NCI-H524 (cell line): ENCODE measurements around the gene SIX3.

Source experiments
- DNase-seq, 2 experiments: peaks; one replicate each; lab custom pipeline; 2025; lab: John Stamatoyannopoulos, UW

Gene SIX3

DNA sequence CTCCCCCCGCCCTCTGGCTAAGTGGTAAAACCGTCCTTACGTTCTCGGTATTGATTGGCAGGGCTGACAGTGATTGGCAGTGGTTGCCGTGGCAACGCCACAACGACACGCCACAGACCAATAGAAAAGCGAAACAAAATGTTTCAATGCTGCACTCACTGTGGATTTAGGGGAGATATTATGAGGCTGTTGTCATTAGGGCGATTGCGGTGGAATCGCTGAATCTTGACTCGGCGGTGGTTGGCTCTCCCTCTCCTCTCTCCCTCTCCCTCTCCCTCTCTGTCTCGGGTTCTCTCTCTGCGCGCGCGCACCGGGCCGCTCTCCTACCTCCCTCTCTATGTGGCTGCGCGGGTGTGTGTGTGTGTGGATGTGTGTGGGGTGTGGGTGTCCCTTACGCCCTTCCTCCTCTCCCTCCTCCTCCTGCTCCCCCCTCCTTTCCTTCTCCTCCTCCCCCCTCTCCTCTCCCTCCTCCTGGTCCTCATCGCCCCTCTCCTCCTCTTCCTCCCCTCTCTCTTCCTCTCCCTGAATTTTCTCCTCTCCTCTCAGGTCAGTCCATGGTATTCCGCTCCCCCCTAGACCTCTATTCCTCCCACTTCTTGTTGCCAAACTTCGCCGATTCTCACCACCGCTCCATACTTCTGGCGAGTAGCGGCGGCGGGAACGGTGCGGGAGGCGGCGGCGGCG is at the start of gene SIX3:
Gene SIX3 (plus strand): TSS at position 152 of the 684 bp plus-strand sequence. CDS start 403 bp downstream, at position 555.
- DNase-seq = peak; percentile 89 to 92

DNA sequence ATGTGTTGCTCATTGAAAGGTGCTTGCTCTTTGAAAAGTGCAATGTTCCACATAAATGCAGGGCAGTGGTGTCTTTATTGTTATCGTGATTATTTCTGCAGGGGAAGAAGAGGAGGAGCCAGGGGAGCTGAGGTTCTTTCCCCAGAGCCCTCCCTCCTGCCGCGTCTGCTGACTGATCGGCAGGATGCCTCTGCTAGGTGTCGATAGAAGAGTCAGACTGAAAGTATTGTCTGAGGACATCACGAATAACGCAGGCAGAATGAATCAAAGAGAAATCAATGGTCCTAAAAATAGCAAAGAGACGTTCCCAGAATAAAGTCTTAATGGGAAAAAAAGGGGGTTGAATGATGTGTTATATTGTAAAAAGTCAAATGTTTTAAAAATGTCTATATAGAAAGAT is 47.4 kb upstream of the SIX3 start:
- DNase-seq = no peak

GRCh38 chr2:44895061-44895460 is 46.4 kb upstream of the SIX3 start:
- no peak for DNase-seq

DNA sequence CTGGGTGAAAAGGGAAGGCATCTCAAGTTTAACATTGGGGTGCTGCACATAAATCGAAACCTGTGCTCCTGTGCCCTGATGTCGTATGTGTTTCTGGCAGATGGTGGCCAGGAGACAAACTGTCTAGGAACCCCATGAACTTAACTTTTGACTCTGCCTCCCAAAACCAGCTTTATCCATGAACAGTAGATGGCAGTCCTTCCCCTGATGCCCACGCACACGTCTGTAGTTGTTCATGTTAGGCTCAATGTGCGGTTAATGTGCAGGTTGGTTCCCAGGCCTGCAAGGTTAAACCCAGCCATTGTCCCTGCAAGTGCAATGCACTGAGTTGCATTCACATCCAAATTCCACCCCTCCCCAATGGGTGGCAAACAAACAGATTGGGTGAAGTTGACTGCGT is 44.1 kb upstream of the SIX3 start:
- no peak for DNase-seq

GRCh38 chr2:44902217-44903137 is 39.0 kb upstream of the SIX3 start:
- no peak for DNase-seq

GRCh38 chr2:44904578-44904977 is 36.9 kb upstream of the SIX3 start:
- DNase-seq = no peak

GRCh38 chr2:44906972-44907371 is 34.5 kb upstream of the SIX3 start:
- DNase-seq = no peak

DNA sequence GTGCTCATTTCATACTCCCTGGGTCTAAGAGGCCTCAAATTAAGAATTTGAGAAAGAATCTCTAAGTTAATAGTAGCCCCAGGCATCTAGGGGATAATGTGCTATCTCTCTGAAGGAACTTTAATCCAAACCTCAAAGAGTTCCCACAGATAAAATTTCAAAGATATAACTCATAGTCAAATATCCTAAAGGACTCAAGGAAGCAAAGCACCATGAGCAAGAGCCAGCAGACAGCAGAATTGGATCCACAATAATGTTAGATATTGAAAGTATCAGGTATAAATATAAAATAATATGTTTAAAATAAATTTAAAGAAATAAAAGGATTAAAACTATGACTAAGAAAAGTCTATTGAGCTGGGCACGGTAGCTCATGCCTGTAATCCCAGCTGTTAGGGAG is 31.7 kb upstream of the SIX3 start:
- DNase-seq = no peak

- DNase-seq = no peak
Observed at GRCh38 chr2:44912660-44913059, 28.8 kb upstream of the SIX3 start.

DNA sequence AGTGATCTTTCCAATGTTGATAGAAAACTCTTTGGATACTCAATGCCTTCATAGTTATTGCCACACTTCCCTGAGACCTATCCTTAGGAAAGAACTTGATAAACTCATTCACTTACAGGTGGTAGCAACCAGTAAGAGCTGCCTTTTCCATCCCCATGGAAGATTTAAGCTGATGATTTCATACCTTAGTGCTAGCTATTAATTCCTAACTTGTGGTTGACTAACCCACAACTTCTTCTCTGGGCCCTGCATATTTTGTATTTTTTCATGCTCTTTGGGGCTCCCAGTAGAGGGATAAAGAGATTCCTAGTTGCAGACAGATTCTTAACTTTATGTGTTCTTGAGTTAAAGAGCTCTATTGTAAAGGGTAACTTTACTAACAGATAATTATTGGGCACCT is 25.2 kb upstream of the SIX3 start:
- DNase-seq = no peak

GRCh38 chr2:44918095-44918775 is 23.3 kb upstream of the SIX3 start:
- DNase-seq = no peak

DNA sequence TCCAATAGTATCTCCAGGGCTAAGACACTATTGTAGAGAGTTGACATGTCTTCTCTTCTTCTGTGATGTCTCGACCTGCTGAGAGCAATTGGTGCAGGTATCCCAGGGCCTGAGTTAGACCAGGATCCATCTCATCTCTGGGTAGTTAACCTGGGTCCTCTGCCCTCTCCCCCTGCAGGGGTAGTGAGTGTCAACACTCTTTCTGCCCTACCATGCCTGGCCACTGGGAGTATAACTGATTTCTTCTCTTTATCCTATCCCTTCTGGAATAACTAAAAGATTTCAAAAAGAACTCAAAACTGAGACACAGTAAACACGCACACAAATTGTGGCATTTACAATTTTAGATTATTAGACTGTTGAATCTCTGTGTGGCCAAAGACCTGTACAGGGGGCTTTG is 20.8 kb upstream of the SIX3 start:
- no peak for DNase-seq

DNA sequence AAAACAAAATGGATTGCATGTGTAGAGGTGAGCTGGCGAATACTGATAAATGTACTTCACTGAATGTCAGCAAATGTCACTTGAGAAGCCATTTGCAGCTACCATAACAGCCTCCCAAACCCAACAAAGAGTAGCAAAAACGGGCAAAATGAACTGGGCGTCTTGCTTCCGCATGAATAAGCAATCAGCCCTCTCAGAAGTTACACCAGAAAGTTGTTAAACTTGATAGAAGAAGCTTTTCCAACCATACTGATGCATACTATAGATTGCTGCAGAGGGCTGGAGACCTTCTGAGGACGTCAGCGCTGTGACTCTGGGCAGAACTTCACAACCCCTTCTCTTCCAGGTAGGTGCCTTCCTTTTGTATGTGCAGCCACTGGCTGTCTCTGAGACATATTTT is 18.7 kb upstream of the SIX3 start:
- no peak for DNase-seq

GRCh38 chr2:44925561-44926136 is 15.9 kb upstream of the SIX3 start:
- DNase-seq = no peak

- DNase-seq = no peak
Observed at GRCh38 chr2:44926957-44927356, 14.5 kb upstream of the SIX3 start.

- peak in 1 of 2 experiments; percentile 50 for DNase-seq
Observed at GRCh38 chr2:44927985-44928482, 13.5 kb upstream of the SIX3 start.

DNA sequence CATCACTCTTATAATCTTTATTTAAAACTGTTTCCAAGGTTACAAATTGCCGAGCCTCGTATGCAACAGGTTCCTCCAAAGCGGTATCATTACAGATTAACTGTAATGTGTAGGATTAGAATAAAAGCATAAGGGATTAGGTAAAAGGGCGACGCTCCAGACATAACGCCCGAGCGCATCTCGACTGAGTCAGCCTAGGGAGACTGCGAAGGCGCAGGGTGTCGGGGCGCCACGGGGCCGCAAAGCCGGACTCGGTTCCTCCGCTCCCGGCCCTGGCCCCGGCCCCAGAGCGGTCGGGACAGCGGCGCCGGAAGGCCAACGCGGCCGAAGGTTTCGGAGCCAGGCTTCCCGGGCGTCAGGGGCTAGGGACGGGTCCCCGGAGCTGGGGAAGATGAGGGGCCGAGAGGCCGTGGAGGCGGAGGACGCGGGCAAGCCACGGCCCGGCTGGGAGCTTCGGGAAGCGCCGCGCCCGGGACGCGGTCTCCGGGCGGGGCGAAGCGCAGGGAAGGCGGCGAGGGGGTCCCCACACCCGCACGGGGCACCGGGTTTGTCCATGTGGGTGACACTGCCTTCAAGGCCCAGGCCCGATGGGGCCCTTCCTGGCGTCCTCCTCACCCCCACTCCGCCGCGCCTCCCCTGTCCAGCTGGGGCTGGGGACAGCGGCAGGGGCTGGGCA is 12.9 kb upstream of the SIX3 start:
- peak in 1 of 2 experiments; percentile 46 for DNase-seq

GRCh38 chr2:44929159-44929734 is 12.3 kb upstream of the SIX3 start:
- DNase-seq = no peak

- DNase-seq = peak; percentile 25 to 65
Observed at GRCh38 chr2:44929735-44930273, 11.7 kb upstream of the SIX3 start.

GRCh38 chr2:44930274-44931197 is 11.0 kb upstream of the SIX3 start:
- DNase-seq = no peak
